ENCODE data around the gene AKT1. TPM values are rescaled to one million over a fixed set of nuclear protein-coding genes. Genes with fewer than 3 reads are reported as not detected.

AKT1 gene
- total and polyA plus RNA-seq, 2 of the 13 experiments (the other 11 are each of a cell fraction or from before 2014, with no cell fraction given) = 96.2 to 116 TPM

GRCh38 chr14:104722938-104723650 lies 72.5 kb downstream of the AKT1 start (continued):
- TF ChIP-seq ZNF318 (CRISPR knock-in tag; IDR thresholded peaks at IDR 0.05) (0 out of 2 replicates have a peak, but pooled peaks have one; percentile 31), ZNF296 (CRISPR knock-in tag; conservative IDR thresholded peaks at IDR 0.05) (0 out of 2 replicates have a peak, but pooled peaks have one; percentile 14), ZNF337 (CRISPR knock-in tag; IDR thresholded peaks at IDR 0.05; ENCODE audit: borderline replicate concordance, low read depth) (0 out of 2 replicates have a peak, but pooled peaks have one; percentile 33), IKZF4 (CRISPR knock-in tag; IDR thresholded peaks at IDR 0.05; ENCODE audit: borderline replicate concordance, low read depth, not compliant biosample characterization) (peak; percentile 5), ISX (CRISPR knock-in tag; conservative IDR thresholded peaks at IDR 0.05) (no peak), IRF9 (CRISPR knock-in tag; IDR thresholded peaks at IDR 0.05; ENCODE audit: borderline replicate concordance) (0 out of 2 replicates have a peak, but pooled peaks have one; percentile 5), ZEB1 (IDR thresholded peaks at IDR 0.05; ENCODE audit: insufficient replicate concordance, low read depth) (no peak), SP2 (CRISPR knock-in tag; IDR thresholded peaks at IDR 0.05) (no peak), MEIS2 (CRISPR knock-in tag; IDR thresholded peaks at IDR 0.05) (no peak), FOSL1 (CRISPR knock-in tag; IDR thresholded peaks at IDR 0.05; ENCODE audit: borderline replicate concordance) (no peak), NONO (IDR thresholded peaks at IDR 0.05) (no peak), NONO (CRISPR knock-in tag; conservative IDR thresholded peaks at IDR 0.05) (0 out of 2 replicates have a peak, but pooled peaks have one; percentile 12), KAT8 (CRISPR knock-in tag; IDR thresholded peaks at IDR 0.05) (no peak), MTERF4 (CRISPR knock-in tag; IDR thresholded peaks at IDR 0.05) (peak; percentile 47; the same call in 1 of the 2 replicates), AGO2 (optimal IDR thresholded peaks at IDR 0.05; ENCODE audit: low read depth, low read length) (peak; percentile 76), ESRRA (CRISPR knock-in tag; IDR thresholded peaks at IDR 0.05; ENCODE audit: low read depth) (0 out of 2 replicates have a peak, but pooled peaks have one; percentile 44), ZNF598 (CRISPR knock-in tag; IDR thresholded peaks at IDR 0.05; ENCODE audit: borderline replicate concordance) (0 out of 2 replicates have a peak, but pooled peaks have one; percentile 66), ZNF776 (CRISPR knock-in tag; IDR thresholded peaks at IDR 0.05) (0 out of 2 replicates have a peak, but pooled peaks have one; percentile 21), HIVEP1 (CRISPR knock-in tag; IDR thresholded peaks at IDR 0.05) (0 out of 2 replicates have a peak, but pooled peaks have one; percentile 44)
